Activated naive CD4-positive, alpha-beta T cell treated with anti-CD3 and anti-CD28 coated beads, Interleukin-2, amount 50 U/mL, for 16 hours (primary cell): Measurements from ENCODE around the gene DGUOK.

Experiments used
- DNase-seq: peaks from one replicate; pipeline ENCODE4 v3.0.0-alpha.2; 2020

DGUOK gene

GRCh38 chr2:73981081-73982001 is 54.7 kb downstream of the DGUOK start:
- DNase-seq, result peak; percentile 31

GRCh38 chr2:73982140-73982617 is 55.5 kb downstream of the DGUOK start:
- no peak for DNase-seq

- no peak for DNase-seq
Observed at GRCh38 chr2:73983322-73984202, 56.9 kb downstream of the DGUOK start.

GRCh38 chr2:73984203-73984921 is 57.7 kb downstream of the DGUOK start, which contains the start of gene TET3:
TET3 (plus strand) TSS chr2:73984910; CDS start chr2:73986404, 1,494 bp downstream.
- peak; percentile 79 for DNase-seq

- peak; percentile 68 for DNase-seq
Observed at GRCh38 chr2:73984922-73985307, 58.2 kb downstream of the DGUOK start.

GRCh38 chr2:73985308-73986084 is 58.8 kb downstream of the DGUOK start:
- peak; percentile 67 for DNase-seq

- DNase-seq, result peak; percentile 43
Observed at GRCh38 chr2:73986085-73986681, 59.5 kb downstream of the DGUOK start.

GRCh38 chr2:73987109-73987947 is 60.6 kb downstream of the DGUOK start:
- DNase-seq, result peak; percentile 29

- DNase-seq, result no peak
Observed at GRCh38 chr2:73987948-73988700, 61.4 kb downstream of the DGUOK start.

- no peak for DNase-seq
Observed at GRCh38 chr2:73989972-73990371, 63.3 kb downstream of the DGUOK start.

- no peak for DNase-seq
Observed at GRCh38 chr2:73990531-73990930, 63.9 kb downstream of the DGUOK start.

- no peak for DNase-seq
Observed at GRCh38 chr2:73992036-73992435, 65.4 kb downstream of the DGUOK start.

GRCh38 chr2:73993376-73993775 is 66.7 kb downstream of the DGUOK start:
- DNase-seq, result no peak

- peak; percentile 28 for DNase-seq
Observed at GRCh38 chr2:73993778-73994177, 67.1 kb downstream of the DGUOK start.

GRCh38 chr2:73994178-73994831 is 67.6 kb downstream of the DGUOK start:
- DNase-seq, result no peak

GRCh38 chr2:73995810-73996209 is 69.1 kb downstream of the DGUOK start:
- DNase-seq, result no peak

- DNase-seq, result no peak
Observed at GRCh38 chr2:73997813-73998212, 71.1 kb downstream of the DGUOK start.

GRCh38 chr2:73998451-73998850 is 71.8 kb downstream of the DGUOK start:
- DNase-seq, result no peak

GRCh38 chr2:73998933-73999332 is 72.3 kb downstream of the DGUOK start:
- DNase-seq, result no peak
